ENCODE data around the gene HOXC13.
A peak's percentile ranks its signal among the peaks of the same experiment; 100 is the strongest.

HOXC13 gene

DNA sequence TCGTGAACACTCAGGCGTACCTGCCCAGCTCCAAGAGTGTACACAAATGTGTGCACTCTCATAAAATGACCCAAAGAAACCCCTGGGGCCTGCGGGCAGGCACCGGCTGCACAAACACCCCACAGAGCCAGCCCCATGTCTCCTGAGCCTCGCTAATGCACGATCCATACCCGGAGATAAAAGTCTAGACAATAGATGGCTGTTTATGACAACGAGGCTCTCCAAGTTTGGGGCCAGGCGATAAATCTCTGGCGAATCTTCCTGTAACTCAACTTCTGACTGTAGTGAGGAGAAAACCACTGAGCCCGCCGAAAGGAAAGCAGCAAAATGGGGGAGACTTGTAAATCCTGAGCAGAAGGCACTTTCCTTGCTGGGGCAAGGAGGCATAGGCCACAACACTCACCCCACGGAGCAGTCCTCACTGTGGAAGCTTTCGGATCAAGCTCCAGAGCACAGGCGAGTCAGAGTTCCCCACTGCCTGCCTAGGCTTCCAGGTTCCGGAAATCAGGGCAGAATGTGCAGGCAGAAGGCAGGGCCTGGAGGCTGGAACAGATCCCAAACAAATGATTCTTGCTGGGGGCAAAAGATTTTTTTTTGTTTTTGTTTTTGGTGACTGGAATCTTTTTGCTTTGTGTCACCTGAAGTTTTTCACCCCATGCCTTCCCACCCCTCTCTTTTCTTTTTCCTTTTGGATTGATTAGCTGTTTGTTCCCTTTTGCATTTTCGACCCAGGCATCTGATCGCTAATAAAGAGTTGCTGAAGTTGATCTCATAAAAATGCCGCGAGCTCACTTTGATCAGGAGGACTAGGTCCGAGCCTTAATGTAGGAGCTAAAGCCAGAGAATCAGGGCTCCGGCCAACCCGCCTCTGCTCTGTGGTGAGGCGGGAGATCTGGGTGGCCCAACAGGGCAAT, 29.8 kb downstream of the HOXC13 start:
- no peak overlapping the region for H3K27ac Mint-ChIP-seq
- peaks cover 3% of the 10 kb centered on the region for H3K36me3 Mint-ChIP-seq
- H3K4me3 Mint-ChIP-seq, result no peak overlapping the region
- no peaks in the 10 kb centered on the region for H3K9me3 Mint-ChIP-seq (ENCODE audit: low read depth)
- peaks cover 76% of the 10 kb centered on the region for H3K27me3 Mint-ChIP-seq
- peaks cover 38% of the 10 kb centered on the region for H3K4me1 Mint-ChIP-seq (ENCODE audit: low read depth)

GRCh38 chr12:53969588-53970259, 31.1 kb downstream of the HOXC13 start:
- no peaks in the 10 kb centered on the region for H3K9me3 Mint-ChIP-seq (ENCODE audit: low read depth)
- H3K4me1 Mint-ChIP-seq (ENCODE audit: low read depth), result peaks cover 29% of the 10 kb centered on the region
- H3K36me3 Mint-ChIP-seq, result peaks cover 3% of the 10 kb centered on the region
- H3K4me3 Mint-ChIP-seq, result no peak overlapping the region
- peaks cover 65% of the 10 kb centered on the region for H3K27me3 Mint-ChIP-seq
- H3K27ac Mint-ChIP-seq, result no peak overlapping the region

DNA sequence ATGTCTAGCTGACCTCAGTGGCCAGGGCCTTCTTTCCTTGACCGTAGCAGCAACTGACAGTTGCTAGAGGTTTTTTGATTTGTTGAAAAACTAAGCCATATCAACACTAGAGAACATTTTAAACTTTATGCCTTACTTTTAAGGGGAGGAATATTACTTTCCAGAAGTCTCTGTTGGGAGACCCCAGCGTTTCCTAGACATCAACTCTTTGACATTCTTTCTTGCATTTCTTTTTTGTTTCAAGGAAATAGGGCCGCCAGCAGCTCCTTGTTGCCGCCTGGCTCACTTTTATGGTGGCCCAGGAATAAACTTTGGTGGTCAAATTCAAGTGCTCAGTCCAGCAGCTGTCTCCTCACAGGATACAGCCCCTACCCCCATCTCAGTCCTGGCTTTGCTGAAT, 31.8 kb downstream of the HOXC13 start:
- Mint-ChIP-seq H3K27ac (no peak overlapping the region), H3K27me3 (peaks cover 64% of the 10 kb centered on the region), H3K4me3 (no peak overlapping the region), H3K4me1 (ENCODE audit: low read depth) (peaks cover 29% of the 10 kb centered on the region), H3K9me3 (ENCODE audit: low read depth) (no peaks in the 10 kb centered on the region), H3K36me3 (peaks cover 3% of the 10 kb centered on the region)

DNA sequence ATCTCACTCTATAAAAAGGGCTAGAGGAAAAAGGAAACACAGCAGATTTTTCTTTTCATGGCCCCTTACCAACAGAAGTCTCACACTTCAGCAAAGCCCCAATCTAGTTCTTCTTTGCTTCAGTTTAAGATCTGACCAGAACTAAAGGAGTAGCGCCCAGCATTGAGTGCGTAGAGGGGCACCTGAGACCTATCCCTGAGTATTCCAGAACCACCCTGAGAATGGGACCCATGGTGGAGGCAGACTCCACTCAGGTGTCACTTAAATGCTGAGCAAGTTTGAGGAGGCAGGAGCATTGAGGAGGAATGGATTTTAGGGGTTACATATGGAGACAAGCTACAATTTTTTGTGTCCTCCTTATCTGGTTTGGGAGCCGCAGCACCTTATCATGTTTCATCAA, 32.5 kb downstream of the HOXC13 start:
- Mint-ChIP-seq H3K4me1 (ENCODE audit: low read depth) (peaks cover 28% of the 10 kb centered on the region), H3K4me3 (no peak overlapping the region), H3K9me3 (ENCODE audit: low read depth) (no peaks in the 10 kb centered on the region), H3K27me3 (peaks cover 66% of the 10 kb centered on the region), H3K27ac (no peak overlapping the region), H3K36me3 (peaks cover 3% of the 10 kb centered on the region)

DNA sequence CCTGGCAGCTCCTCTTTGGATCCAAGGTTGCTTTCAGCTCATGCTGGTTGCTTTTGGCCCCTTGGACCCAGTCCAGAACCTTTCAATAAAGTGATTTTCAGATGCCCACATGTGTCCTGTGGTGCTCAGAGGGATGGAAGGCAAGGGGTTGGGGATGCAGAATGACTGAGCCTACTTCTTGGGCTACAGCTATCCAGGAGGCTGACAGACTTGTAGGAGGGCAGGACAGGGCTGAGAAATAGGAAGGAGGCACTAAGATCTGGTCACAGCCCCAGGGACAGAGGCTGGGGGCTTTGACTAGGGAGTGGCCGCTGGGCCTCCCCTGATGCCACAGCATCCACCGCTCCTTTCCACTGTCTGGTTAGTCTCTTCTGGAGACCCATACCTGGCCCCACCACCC, 33.1 kb downstream of the HOXC13 start:
- H3K27ac Mint-ChIP-seq, result no peak overlapping the region
- no peaks in the 10 kb centered on the region for H3K9me3 Mint-ChIP-seq (ENCODE audit: low read depth)
- H3K36me3 Mint-ChIP-seq, result peaks cover 3% of the 10 kb centered on the region
- peaks cover 22% of the 10 kb centered on the region for H3K4me1 Mint-ChIP-seq (ENCODE audit: low read depth)
- H3K4me3 Mint-ChIP-seq, result no peak overlapping the region
- peaks cover 62% of the 10 kb centered on the region for H3K27me3 Mint-ChIP-seq

GRCh38 chr12:53972152-53972702, 33.6 kb downstream of the HOXC13 start:
- Mint-ChIP-seq H3K36me3 (peaks cover 3% of the 10 kb centered on the region), H3K27me3 (peaks cover 64% of the 10 kb centered on the region), H3K4me3 (no peak overlapping the region), H3K27ac (no peak overlapping the region), H3K9me3 (ENCODE audit: low read depth) (no peaks in the 10 kb centered on the region), H3K4me1 (ENCODE audit: low read depth) (peaks cover 19% of the 10 kb centered on the region)

DNA sequence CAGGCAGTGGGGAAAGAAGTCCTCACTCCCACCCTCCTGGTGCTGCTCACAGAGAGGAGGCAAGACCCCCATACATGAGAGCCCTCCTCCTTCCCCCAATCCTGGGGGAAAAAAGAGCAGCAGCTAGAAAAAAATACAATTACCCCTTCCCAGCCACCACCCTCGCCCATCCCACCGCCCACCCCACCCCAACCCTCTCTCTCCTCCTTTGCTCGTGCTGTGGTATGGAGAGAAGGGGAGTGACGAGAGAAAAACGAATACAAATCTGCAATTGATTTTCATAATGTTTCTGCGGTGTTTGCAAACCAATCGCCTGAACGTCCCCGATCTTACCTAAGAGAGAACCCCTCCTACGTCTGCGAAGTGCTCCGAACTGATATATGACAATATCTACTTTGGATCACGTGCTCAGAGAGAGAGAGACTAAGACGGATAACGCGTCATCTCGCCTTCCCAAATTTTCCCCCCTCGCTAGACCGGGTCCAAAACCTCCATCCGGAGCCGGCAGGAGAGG, 34.1 kb downstream of the HOXC13 start, which contains the start of gene HOXC11:
Gene HOXC11, plus strand, starts transcription at position 405 of the 514 bp plus-strand sequence. CDS start 116 bp downstream, outside the sequence.
- peaks cover 3% of the 10 kb centered on the region for H3K36me3 Mint-ChIP-seq
- H3K4me1 Mint-ChIP-seq (ENCODE audit: low read depth), result peaks cover 17% of the 10 kb centered on the region
- peaks cover 63% of the 10 kb centered on the region for H3K27me3 Mint-ChIP-seq
- no peaks in the 10 kb centered on the region for H3K9me3 Mint-ChIP-seq (ENCODE audit: low read depth)
- H3K4me3 Mint-ChIP-seq, result peak within 1 kb of the TSS; percentile 79
- no peak within 1 kb of the TSS for H3K27ac Mint-ChIP-seq

GRCh38 chr12:53973236-53974042, 34.8 kb downstream of the HOXC13 start:
- H3K27ac Mint-ChIP-seq, result no peak overlapping the region
- H3K9me3 Mint-ChIP-seq (ENCODE audit: low read depth), result no peaks in the 10 kb centered on the region

GRCh38 chr12:53974084-53975063, 35.7 kb downstream of the HOXC13 start, which contains the start of gene HOTAIR:
TSS of gene HOTAIR (minus strand) at chr12:53974954.
- Mint-ChIP-seq H3K36me3 (peaks cover 3% of the 10 kb centered on the region), H3K4me1 (ENCODE audit: low read depth) (peaks cover 17% of the 10 kb centered on the region), H3K9me3 (ENCODE audit: low read depth) (no peaks in the 10 kb centered on the region), H3K27me3 (peaks cover 60% of the 10 kb centered on the region), H3K4me3 (peak within 1 kb of the TSS; percentile 79), H3K27ac (no peak within 1 kb of the TSS)

More at GRCh38 chr12:53973236-53974042, 34.8 kb downstream of the HOXC13 start:
- Mint-ChIP-seq H3K4me1 (ENCODE audit: low read depth) (peaks cover 17% of the 10 kb centered on the region), H3K4me3 (peak overlapping the region; percentile 79), H3K27me3 (peaks cover 59% of the 10 kb centered on the region), H3K36me3 (peaks cover 3% of the 10 kb centered on the region)

DNA sequence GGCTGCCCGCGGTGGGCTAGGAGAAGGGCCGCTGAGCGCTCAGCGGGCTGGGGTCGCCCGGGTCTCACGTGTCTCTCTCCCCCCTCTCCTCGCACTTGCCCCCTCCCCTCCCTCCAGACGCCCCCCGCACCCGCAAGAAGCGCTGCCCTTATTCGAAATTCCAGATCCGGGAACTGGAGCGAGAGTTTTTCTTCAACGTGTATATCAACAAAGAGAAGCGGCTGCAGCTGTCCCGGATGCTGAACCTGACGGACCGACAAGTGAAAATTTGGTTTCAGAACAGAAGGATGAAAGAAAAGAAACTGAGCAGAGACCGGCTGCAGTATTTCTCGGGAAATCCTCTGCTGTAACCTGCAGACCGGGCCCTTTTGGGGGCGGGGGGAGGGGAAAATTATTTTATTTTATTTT, 36.4 kb downstream of the HOXC13 start:
- Mint-ChIP-seq H3K9me3 (ENCODE audit: low read depth) (no peaks in the 10 kb centered on the region), H3K4me1 (ENCODE audit: low read depth) (peaks cover 17% of the 10 kb centered on the region), H3K27me3 (peaks cover 64% of the 10 kb centered on the region), H3K4me3 (peak overlapping the region; percentile 79), H3K36me3 (peaks cover 3% of the 10 kb centered on the region), H3K27ac (no peak overlapping the region)

- Mint-ChIP-seq H3K27ac (no peak overlapping the region), H3K36me3 (peaks cover 3% of the 10 kb centered on the region), H3K4me3 (peak overlapping the region; percentile 79), H3K27me3 (peaks cover 65% of the 10 kb centered on the region), H3K9me3 (ENCODE audit: low read depth) (no peaks in the 10 kb centered on the region), H3K4me1 (ENCODE audit: low read depth) (peaks cover 23% of the 10 kb centered on the region)
Observed at GRCh38 chr12:53975479-53976152, 37.0 kb downstream of the HOXC13 start.

- Mint-ChIP-seq H3K4me1 (ENCODE audit: low read depth) (peaks cover 26% of the 10 kb centered on the region), H3K27ac (no peak overlapping the region), H3K9me3 (ENCODE audit: low read depth) (no peaks in the 10 kb centered on the region), H3K4me3 (no peak overlapping the region), H3K36me3 (peaks cover 3% of the 10 kb centered on the region), H3K27me3 (peaks cover 67% of the 10 kb centered on the region)
Observed at GRCh38 chr12:53976172-53976822, 37.7 kb downstream of the HOXC13 start.
